ENCODE results near the gene ZSCAN25.
"Not testable (repeated sequence)": the region's sequence is repeated elsewhere in the genome, so short reads cannot be mapped to it uniquely, and the experiment has no call there.

GRCh38 chr7:99580778-99581332, 35.9 kb upstream of the ZSCAN25 start:
- TF ChIP-seq EZH2 (IDR thresholded peaks at IDR 0.05; ENCODE audit: borderline replicate concordance, insufficient read depth, low read length, poor library complexity, severe bottlenecking); CTCF (IDR thresholded peaks at IDR 0.05; ENCODE audit: poor library complexity, severe bottlenecking); TAF1 (IDR thresholded peaks at IDR 0.05; ENCODE audit: low read depth); EP300 (conservative IDR thresholded peaks at IDR 0.05; ENCODE audit: poor library complexity, severe bottlenecking); REST (IDR thresholded peaks at IDR 0.05; ENCODE audit: borderline replicate concordance); POLR2AphosphoS5 (IDR thresholded peaks at IDR 0.05); RAD21 (conservative IDR thresholded peaks at IDR 0.05); MXI1 (conservative IDR thresholded peaks at IDR 0.05; ENCODE audit: poor library complexity, severe bottlenecking); SMC3 (conservative IDR thresholded peaks at IDR 0.05; ENCODE audit: poor library complexity): not testable (repeated sequence)

Data from neural cell (in vitro differentiated cells).